ENCODE results near the gene EHHADH.
"Not testable (repeated sequence)": the region's sequence is repeated elsewhere in the genome, so short reads cannot be mapped to it uniquely, and the experiment has no call there.

EHHADH gene

GRCh38 chr3:185250653-185251052, 3.2 kb downstream of the EHHADH start:
- DNase-seq, result no peak

GRCh38 chr3:185250247-185250646, 3.6 kb downstream of the EHHADH start:
- no peak for DNase-seq

GRCh38 chr3:185242642-185243041, 11.2 kb downstream of the EHHADH start:
- DNase-seq, result no peak

- no peak for DNase-seq
These were observed 16.9 kb downstream of the EHHADH start for GRCh38 chr3:185236969-185237368.

GRCh38 chr3:185233328-185233727, 20.5 kb downstream of the EHHADH start:
- no peak for DNase-seq

- not testable (repeated sequence) for DNase-seq
These were observed 27.3 kb downstream of the EHHADH start for GRCh38 chr3:185226526-185226925.

- DNase-seq, result no peak
These were observed 28.3 kb downstream of the EHHADH start for GRCh38 chr3:185225523-185225922.

GRCh38 chr3:185225080-185225479, 28.8 kb downstream of the EHHADH start:
- DNase-seq, result no peak

- no peak for DNase-seq
These were observed 32.6 kb downstream of the EHHADH start for GRCh38 chr3:185221203-185221602.

- no peak for DNase-seq
These were observed 37.3 kb downstream of the EHHADH start for GRCh38 chr3:185216607-185216958.

GRCh38 chr3:185215873-185216606, 37.8 kb downstream of the EHHADH start:
- no peak for DNase-seq

- DNase-seq, result no peak
These were observed 41.3 kb downstream of the EHHADH start for GRCh38 chr3:185212559-185212958.

- DNase-seq, result no peak
These were observed 41.8 kb downstream of the EHHADH start for GRCh38 chr3:185212086-185212485.

- peak; percentile 54 for DNase-seq
These were observed 43.2 kb downstream of the EHHADH start for GRCh38 chr3:185210621-185211142.

- DNase-seq, result no peak
These were observed 45.0 kb downstream of the EHHADH start for GRCh38 chr3:185208823-185209222.

GRCh38 chr3:185207931-185208746, 45.7 kb downstream of the EHHADH start:
- no peak for DNase-seq

GRCh38 chr3:185207481-185207880, 46.4 kb downstream of the EHHADH start:
- DNase-seq, result no peak

- DNase-seq, result no peak
These were observed 48.0 kb downstream of the EHHADH start for GRCh38 chr3:185205865-185206264.

GRCh38 chr3:185204894-185205293, 49.0 kb downstream of the EHHADH start:
- DNase-seq, result no peak

GRCh38 chr3:185200639-185201038, 53.2 kb downstream of the EHHADH start:
- no peak for DNase-seq

- no peak for DNase-seq
These were observed 54.2 kb downstream of the EHHADH start for GRCh38 chr3:185199671-185200070.

- no peak for DNase-seq
These were observed 54.6 kb downstream of the EHHADH start for GRCh38 chr3:185199206-185199605.

- DNase-seq, result no peak
These were observed 56.8 kb downstream of the EHHADH start for GRCh38 chr3:185197068-185197467.

GRCh38 chr3:185195652-185196051, 58.2 kb downstream of the EHHADH start:
- no peak for DNase-seq

All from DMS 273 treated with DMSO at 0.1 percent for 48 hours (cell line).